CD14-positive monocyte (primary cell): ENCODE results near the gene GABRG3. TPM values are rescaled to one million over a fixed set of nuclear protein-coding genes. Genes with fewer than 3 reads are reported as not detected.

Source experiments
- DNase-seq, 3 donors: peaks; one replicate each; pipeline ENCODE4 v3.0.0-alpha.2; 2011 to 2022
- H2AFZ ChIP-seq: 2 replicates; pipeline ENCODE4 v1.6.0; 2012; ENCODE audit warnings: mild to moderate bottlenecking, low read depth, low read length, inconsistent platforms; ENCODE audit not compliant: insufficient read depth, poor library complexity, severe bottlenecking
- H3K27ac ChIP-seq, 2 donors: 1 replicate in 1 of 2; 2 replicates in 1 of 2; pipeline ENCODE4 v1.5.1; 2012 to 2013; ENCODE audit warnings: low read length in 2 of 2, control low read depth in 1 of 2, inconsistent platforms in 1 of 2, low read depth in 1 of 2, mild to moderate bottlenecking in 1 of 2
- H3K27me3 ChIP-seq, 2 donors: one replicate each; pipeline versions ENCODE4 v1.6.0 to v1.6.1; 2011 to 2013; ENCODE audit warnings: low read length in 2 of 2; ENCODE audit not compliant: control insufficient read depth in 2 of 2, insufficient read depth in 2 of 2
- H3K36me3 ChIP-seq, 2 donors: replicated peaks in 1 of 2; 1 replicate in 1 of 2; 2 replicates in 1 of 2; pipeline versions ENCODE4 v1.5.1 to v1.6.1; 2012 to 2013; ENCODE audit warnings: low read length in 2 of 2, control low read depth in 1 of 2, inconsistent platforms in 1 of 2, mild to moderate bottlenecking in 1 of 2; ENCODE audit not compliant: insufficient read depth in 2 of 2, control insufficient read depth in 1 of 2
- H3K4me1 ChIP-seq, 2 donors: 1 replicate in 1 of 2; 2 replicates in 1 of 2; pipeline versions ENCODE4 v1.5.1 to v1.6.1; 2012 to 2013; ENCODE audit warnings: low read length in 2 of 2, control low read depth in 1 of 2, inconsistent platforms in 1 of 2, mild to moderate bottlenecking in 1 of 2, moderate library complexity in 1 of 2; ENCODE audit not compliant: insufficient read depth in 2 of 2, control insufficient read depth in 1 of 2
- H3K4me2 ChIP-seq: replicated peaks from 2 replicates; pipeline ENCODE3; 2012; ENCODE audit warnings: low read length, moderate library complexity, mild to moderate bottlenecking; ENCODE audit not compliant: poor library complexity, severe bottlenecking; ENCODE audit errors: extremely low read depth
- H3K4me3 ChIP-seq, 3 experiments: fragments of 200-600 bp in 1 of 3; sonication (generic) in 1 of 3; replicated peaks in 1 of 3; 1 replicate in 2 of 3; 2 replicates in 1 of 3; pipeline ENCODE4 v1.5.1; 2011 to 2013; ENCODE audit warnings: low read length in 3 of 3, mild to moderate bottlenecking in 3 of 3, control low read depth in 2 of 3, low read depth in 2 of 3, inconsistent platforms in 1 of 3, moderate library complexity in 1 of 3
- H3K79me2 ChIP-seq: 2 replicates; pipeline ENCODE4 v1.6.0; 2012; ENCODE audit warnings: mild to moderate bottlenecking, control low read depth, inconsistent platforms, low read length, moderate library complexity; ENCODE audit not compliant: insufficient read depth
- H3K9ac ChIP-seq: 2 replicates; pipeline ENCODE4 v1.6.0; 2017; ENCODE audit warnings: low read length, mild to moderate bottlenecking; ENCODE audit not compliant: insufficient read depth, poor library complexity, severe bottlenecking
- H3K9me3 ChIP-seq, 2 donors: replicated peaks in 1 of 2; 1 replicate in 1 of 2; 2 replicates in 1 of 2; pipeline versions ENCODE4 v1.5.1 to v1.6.1; 2012 to 2013; ENCODE audit warnings: low read length in 2 of 2, control low read depth in 1 of 2; ENCODE audit not compliant: control insufficient read depth in 1 of 2, insufficient read depth in 1 of 2
- H4K20me1 ChIP-seq: 2 replicates; pipeline ENCODE4 v1.6.0; 2012; ENCODE audit warnings: mild to moderate bottlenecking, low read length, control low read depth, moderate library complexity; ENCODE audit not compliant: insufficient read depth
- H3K27ac Mint-ChIP-seq, 7 donors: one replicate each; pipeline ENCODE4 v1.8.0; 2020; ENCODE audit warnings: mild to moderate bottlenecking in 7 of 7, mixed read lengths in 7 of 7, moderate library complexity in 6 of 7, inconsistent platforms in 2 of 7
- H3K27me3 Mint-ChIP-seq, 3 donors: one replicate each; pipeline ENCODE4 v1.8.0; 2021 to 2022; ENCODE audit warnings: low read depth in 3 of 3, mild to moderate bottlenecking in 3 of 3, mixed read lengths in 3 of 3, moderate library complexity in 3 of 3, inconsistent platforms in 1 of 3
- H3K36me3 Mint-ChIP-seq, 2 donors: one replicate each; pipeline ENCODE4 v1.8.0; 2020; ENCODE audit warnings: mixed read lengths in 2 of 2, inconsistent platforms in 1 of 2, mild to moderate bottlenecking in 1 of 2
- H3K4me1 Mint-ChIP-seq: one replicate; pipeline ENCODE4 v1.8.0; 2020; ENCODE audit warnings: mild to moderate bottlenecking, mixed read lengths
- H3K4me3 Mint-ChIP-seq, 2 donors: one replicate each; pipeline ENCODE4 v1.8.0; 2020; ENCODE audit warnings: mild to moderate bottlenecking in 2 of 2, mixed read lengths in 2 of 2, moderate library complexity in 1 of 2
- H3K9me3 Mint-ChIP-seq, 7 donors: one replicate each; pipeline ENCODE4 v1.8.0; 2020 to 2022; ENCODE audit warnings: mixed read lengths in 7 of 7, mild to moderate bottlenecking in 6 of 7, moderate library complexity in 6 of 7, inconsistent platforms in 2 of 7
- WGBS: methylation state at CpG from one replicate; pipeline ENCODE4 v1.1.5; 2013; ENCODE audit warnings: missing lambda C conversion rate; ENCODE audit not compliant: insufficient coverage; 5-methylcytosine and 5-hydroxymethylcytosine counted together
- intact Hi-C, 2 donors: fragments of 100-400 bp; cut with micrococcal nuclease; formaldehyde crosslinking; loops; one replicate each; pipeline versions ENCODE4 v1.15.0 to v1.15.1; 2023
- polyA plus RNA-seq, 3 donors: library from polyadenylated mRNA; depleted of rRNA in 1 of 3; unstranded in 2 of 3; stranded (reverse) in 1 of 3; fragments of 300-500 nt in 2 of 3; fragments of >200 nt in 1 of 3; fragmentation: Illumina TruSeq in 2 of 3; gene quantifications; 1 replicate in 2 of 3; 2 replicates in 1 of 3; pipeline ENCODE4 v1.2.3, GENCODE V29; 2012 to 2021
- TF ChIP-seq, protein P1 (sequence below): fragments of 200-600 bp; IDR thresholded peaks from one replicate; pipeline ENCODE4 v1.8.0; 2022; ENCODE audit warnings: antibody characterized with exemption, mild to moderate bottlenecking

Gene GABRG3
- polyA plus RNA-seq, 3 donors, result not detected

DNA sequence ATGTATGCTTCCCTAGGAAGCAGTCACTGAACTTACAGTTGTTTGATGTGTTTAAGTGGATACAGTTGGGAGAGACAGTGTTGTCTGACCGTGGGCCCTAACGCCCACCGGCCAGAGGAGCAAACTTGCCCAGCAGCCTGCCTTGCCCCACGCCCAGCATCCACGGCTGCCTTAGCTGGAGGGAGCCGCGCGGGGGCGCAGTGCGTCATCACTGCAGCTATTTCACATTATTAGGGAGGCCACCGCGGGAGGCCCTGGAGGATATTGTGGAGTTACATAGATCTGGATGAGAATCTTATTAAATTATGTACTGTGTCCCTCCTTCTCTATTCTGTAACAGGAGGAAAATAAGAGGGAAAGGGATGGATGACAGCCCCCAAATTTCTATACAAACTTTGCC is 267.2 kb downstream of the GABRG3 start:
- no peaks in the 10 kb centered on the region for H3K4me1 Mint-ChIP-seq
- no peak overlapping the region for H3K9ac ChIP-seq
- no peak overlapping the region for H3K27ac Mint-ChIP-seq
- no peaks in the 10 kb centered on the region for H3K79me2 ChIP-seq
- 77% methylated on average over 3 of the region's 12 CpGs for WGBS
- H3K4me2 ChIP-seq, result no peak overlapping the region
- TF ChIP-seq, protein P1, sequence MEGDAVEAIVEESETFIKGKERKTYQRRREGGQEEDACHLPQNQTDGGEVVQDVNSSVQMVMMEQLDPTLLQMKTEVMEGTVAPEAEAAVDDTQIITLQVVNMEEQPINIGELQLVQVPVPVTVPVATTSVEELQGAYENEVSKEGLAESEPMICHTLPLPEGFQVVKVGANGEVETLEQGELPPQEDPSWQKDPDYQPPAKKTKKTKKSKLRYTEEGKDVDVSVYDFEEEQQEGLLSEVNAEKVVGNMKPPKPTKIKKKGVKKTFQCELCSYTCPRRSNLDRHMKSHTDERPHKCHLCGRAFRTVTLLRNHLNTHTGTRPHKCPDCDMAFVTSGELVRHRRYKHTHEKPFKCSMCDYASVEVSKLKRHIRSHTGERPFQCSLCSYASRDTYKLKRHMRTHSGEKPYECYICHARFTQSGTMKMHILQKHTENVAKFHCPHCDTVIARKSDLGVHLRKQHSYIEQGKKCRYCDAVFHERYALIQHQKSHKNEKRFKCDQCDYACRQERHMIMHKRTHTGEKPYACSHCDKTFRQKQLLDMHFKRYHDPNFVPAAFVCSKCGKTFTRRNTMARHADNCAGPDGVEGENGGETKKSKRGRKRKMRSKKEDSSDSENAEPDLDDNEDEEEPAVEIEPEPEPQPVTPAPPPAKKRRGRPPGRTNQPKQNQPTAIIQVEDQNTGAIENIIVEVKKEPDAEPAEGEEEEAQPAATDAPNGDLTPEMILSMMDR, result no peak
- H3K27ac ChIP-seq, result no peak overlapping the region
- peaks cover 0 to 3% of the 10 kb centered on the region in 2 donors for H3K9me3 ChIP-seq
- intact Hi-C loops, result loop anchor here in 1 of 2 donors (10.0 kb wide), 1 partner anchor 53 kb away; no protein-coding TSS in a partner anchor
- H3K4me3 Mint-ChIP-seq, result no peak overlapping the region
- H4K20me1 ChIP-seq, result no peaks in the 10 kb centered on the region
- H3K36me3 ChIP-seq, result no peaks in the 10 kb centered on the region
- H3K36me3 Mint-ChIP-seq, result no peaks in the 10 kb centered on the region
- H3K27me3 ChIP-seq, result no peaks in the 10 kb centered on the region
- H3K27me3 Mint-ChIP-seq, result peaks cover 0 to 1% (median 0%) of the 10 kb centered on the region in 3 donors
- no peak overlapping the region for H2AFZ ChIP-seq
- no peak overlapping the region for H3K4me3 ChIP-seq
- DNase-seq, result no peak
- H3K4me1 ChIP-seq, result no peaks in the 10 kb centered on the region
- H3K9me3 Mint-ChIP-seq, result peaks cover 0 to 9% (median 6%) of the 10 kb centered on the region in 7 donors

DNA sequence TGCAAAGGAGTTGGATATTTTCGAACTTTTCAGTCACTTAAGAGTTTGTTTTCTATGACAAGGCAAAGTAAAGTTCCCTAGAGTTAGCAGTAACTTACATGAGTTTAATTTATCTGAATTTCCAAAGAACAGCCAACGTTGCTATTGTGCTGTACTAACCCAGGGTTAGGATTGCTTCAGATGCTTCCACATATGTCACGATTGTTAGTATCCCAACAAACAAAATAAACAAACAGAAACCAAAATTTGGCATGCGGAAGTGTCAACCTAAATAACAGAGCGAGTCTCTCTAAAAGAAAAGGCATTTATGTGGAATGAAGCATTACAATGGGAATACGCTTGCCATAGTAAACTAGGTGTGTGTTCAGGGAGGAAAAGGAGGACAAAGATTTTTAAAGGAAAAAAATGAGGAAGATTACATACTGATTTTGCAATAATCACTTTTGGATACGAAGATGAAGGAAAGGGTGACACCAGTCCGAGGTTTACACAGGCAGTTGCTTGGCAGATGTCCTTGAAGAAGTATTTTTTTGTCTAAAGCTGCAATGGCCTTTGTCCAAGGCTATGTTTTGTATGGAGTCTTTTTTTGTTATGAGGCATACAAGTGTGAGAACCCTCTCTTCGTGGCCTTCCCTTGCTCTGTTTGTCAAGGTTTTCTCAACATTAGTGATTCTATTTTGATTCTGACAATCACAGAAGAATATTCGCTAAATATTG is 267.9 kb downstream of the GABRG3 start:
- Mint-ChIP-seq H3K4me1 (no peaks in the 10 kb centered on the region), H3K27ac (no peak overlapping the region), H3K4me3 (no peak overlapping the region), H3K9me3 (peaks cover 0 to 9% (median 6%) of the 10 kb centered on the region in 7 donors), H3K36me3 (no peaks in the 10 kb centered on the region), H3K27me3 (no peaks in the 10 kb centered on the region)
- no peaks in the 10 kb centered on the region for H3K4me1 ChIP-seq
- H3K4me2 ChIP-seq, result no peak overlapping the region
- H3K4me3 ChIP-seq, result no peak overlapping the region
- H3K9ac ChIP-seq, result no peak overlapping the region
- H3K27ac ChIP-seq, result no peak overlapping the region
- H3K9me3 ChIP-seq, result peaks cover 0 to 3% of the 10 kb centered on the region in 2 donors
- H3K36me3 ChIP-seq, result no peaks in the 10 kb centered on the region
- H4K20me1 ChIP-seq, result no peaks in the 10 kb centered on the region
- intact Hi-C loops, result loop anchor here in 1 of 2 donors (10.0 kb wide), 1 partner anchor 54 kb away; no protein-coding TSS in a partner anchor
- no peaks in the 10 kb centered on the region for H3K27me3 ChIP-seq
- TF ChIP-seq, protein P1, result no peak
- DNase-seq, result no peak
- H2AFZ ChIP-seq, result no peak overlapping the region
- WGBS, result 84% methylated on average over 4 of the region's 10 CpGs
- H3K79me2 ChIP-seq, result no peaks in the 10 kb centered on the region
